Ramos (cell line): Measurements from ENCODE around the gene UBALD2.
"Not testable (repeated sequence)": the region's sequence is repeated elsewhere in the genome, so short reads cannot be mapped to it uniquely, and the experiment has no call there.

ENCODE experiments used
- in situ Hi-C: fragments of 300-500 bp; cut with MboI; formaldehyde crosslinking; loops from one replicate; pipeline ENCODE4 v1.14.3; 2022; ENCODE audit warnings: low sequenced_read_pairs; ENCODE audit not compliant: unreplicated experiment

UBALD2 gene

GRCh38 chr17:76262732-76263344, 2.3 kb upstream of the UBALD2 start:
- in situ Hi-C loops, result no loop called here

- in situ Hi-C loops, result no loop called here
Observed at GRCh38 chr17:76263896-76264295, 1.3 kb upstream of the UBALD2 start.

GRCh38 chr17:76264425-76264754, 758 bp upstream of the UBALD2 start:
- in situ Hi-C loops, result no loop called here

- in situ Hi-C loops, result no loop called here
Observed at GRCh38 chr17:76265624-76266243, 586 bp downstream of the UBALD2 start.

GRCh38 chr17:76266244-76266938, 1.2 kb downstream of the UBALD2 start:
- in situ Hi-C loops, result no loop called here

GRCh38 chr17:76267051-76267576, 2.0 kb downstream of the UBALD2 start:
- in situ Hi-C loops, result no loop called here

GRCh38 chr17:76267581-76268001, 2.4 kb downstream of the UBALD2 start:
- in situ Hi-C loops, result not testable (repeated sequence)

- in situ Hi-C loops, result no loop called here
Observed at GRCh38 chr17:76268015-76268749, 3.0 kb downstream of the UBALD2 start.

- in situ Hi-C loops, result no loop called here
Observed at GRCh38 chr17:76268991-76269981, 4.1 kb downstream of the UBALD2 start.

GRCh38 chr17:76270127-76270592, 5.0 kb downstream of the UBALD2 start:
- in situ Hi-C loops, result no loop called here

- in situ Hi-C loops, result no loop called here
Observed at GRCh38 chr17:76270770-76271668, 5.9 kb downstream of the UBALD2 start.

GRCh38 chr17:76271669-76272540, 6.8 kb downstream of the UBALD2 start:
- in situ Hi-C loops, result no loop called here

GRCh38 chr17:76272541-76273444, 7.6 kb downstream of the UBALD2 start:
- in situ Hi-C loops, result no loop called here

- in situ Hi-C loops, result no loop called here
Observed at GRCh38 chr17:76273445-76274111, 8.4 kb downstream of the UBALD2 start.

GRCh38 chr17:76274112-76274956, 9.2 kb downstream of the UBALD2 start:
- in situ Hi-C loops, result no loop called here
